Mesendoderm (in vitro differentiated cells): Measurements from ENCODE around the gene EFNA2.
A peak's percentile ranks its signal among the peaks of the same experiment; 100 is the strongest.

Experiments used
- DNase-seq: peaks from one replicate; pipeline ENCODE4 v3.0.0; 2013
- H2AK5ac ChIP-seq: 2 replicates; pipeline ENCODE4 v1.6.1; 2013; ENCODE audit warnings: low read length, inconsistent platforms
- H2BK120ac ChIP-seq: 2 replicates; pipeline ENCODE4 v1.6.1; 2013; ENCODE audit warnings: low read depth, mild to moderate bottlenecking, low read length, moderate library complexity, mixed read lengths
- H2BK15ac ChIP-seq: replicated peaks from 2 replicates; pipeline ENCODE4 v1.6.1; 2013; ENCODE audit warnings: low read depth, mild to moderate bottlenecking, moderate library complexity
- H2BK5ac ChIP-seq: 2 replicates; pipeline ENCODE4 v1.6.1; 2013; ENCODE audit warnings: low read length, inconsistent platforms
- H3K18ac ChIP-seq: 2 replicates; pipeline ENCODE4 v1.6.1; 2013; ENCODE audit warnings: mild to moderate bottlenecking, low read length, mixed read lengths
- H3K23ac ChIP-seq: one replicate; pipeline ENCODE4 v1.6.1; 2013; ENCODE audit warnings: low read length
- H3K27ac ChIP-seq: 2 replicates; pipeline ENCODE4 v1.5.1; 2013; ENCODE audit warnings: low read depth, mild to moderate bottlenecking, inconsistent platforms, low read length, moderate library complexity
- H3K27me3 ChIP-seq: 2 replicates; pipeline ENCODE4 v1.6.1; 2013; ENCODE audit warnings: low read length, control low read depth, mild to moderate bottlenecking, inconsistent platforms; ENCODE audit not compliant: insufficient read depth, poor library complexity
- H3K36me3 ChIP-seq: 2 replicates; pipeline ENCODE4 v1.6.1; 2013; ENCODE audit warnings: low read length, inconsistent platforms; ENCODE audit not compliant: control insufficient read depth, insufficient read depth
- H3K4ac ChIP-seq: one replicate; pipeline ENCODE4 v1.6.1; 2013; ENCODE audit warnings: low read depth, mild to moderate bottlenecking, low read length, moderate library complexity
- H3K4me1 ChIP-seq: 2 replicates; pipeline ENCODE4 v1.6.1; 2013; ENCODE audit warnings: low read depth, low read length, inconsistent platforms; ENCODE audit not compliant: control insufficient read depth
- H3K4me2 ChIP-seq: 2 replicates; pipeline ENCODE4 v1.6.1; 2013; ENCODE audit warnings: low read length
- H3K4me3 ChIP-seq: 2 replicates; pipeline ENCODE4 v1.5.1; 2013; ENCODE audit warnings: mild to moderate bottlenecking, low read length
- H3K56ac ChIP-seq: one replicate; pipeline ENCODE4 v1.6.1; 2013; ENCODE audit warnings: low read length
- H3K79me1 ChIP-seq: 2 replicates; pipeline ENCODE4 v1.6.1; 2013; ENCODE audit warnings: low read length, inconsistent platforms
- H3K79me2 ChIP-seq: 2 replicates; pipeline ENCODE4 v1.6.1; 2013; ENCODE audit warnings: mild to moderate bottlenecking, low read length; ENCODE audit not compliant: control insufficient read depth, insufficient read depth
- H3K9ac ChIP-seq: 2 replicates; pipeline ENCODE4 v1.6.1; 2013; ENCODE audit warnings: low read length, inconsistent platforms
- H4K5ac ChIP-seq: one replicate; pipeline ENCODE4 v1.6.1; 2013; ENCODE audit warnings: low read length
- H4K8ac ChIP-seq: one replicate; pipeline ENCODE4 v1.6.1; 2013; ENCODE audit warnings: low read depth, mild to moderate bottlenecking, control low read depth, low read length, moderate library complexity
- WGBS: extraction: QIAGEN DNeasy Blood & Tissue Kit; methylation state at CpG from one replicate; pipeline ENCODE4 v1.1.7; 2013; ENCODE audit warnings: low lambda C conversion rate, missing lambda C conversion rate; ENCODE audit not compliant: insufficient coverage; ENCODE audit errors: extremely low coverage; 5-methylcytosine and 5-hydroxymethylcytosine counted together

The EFNA2 gene

DNA sequence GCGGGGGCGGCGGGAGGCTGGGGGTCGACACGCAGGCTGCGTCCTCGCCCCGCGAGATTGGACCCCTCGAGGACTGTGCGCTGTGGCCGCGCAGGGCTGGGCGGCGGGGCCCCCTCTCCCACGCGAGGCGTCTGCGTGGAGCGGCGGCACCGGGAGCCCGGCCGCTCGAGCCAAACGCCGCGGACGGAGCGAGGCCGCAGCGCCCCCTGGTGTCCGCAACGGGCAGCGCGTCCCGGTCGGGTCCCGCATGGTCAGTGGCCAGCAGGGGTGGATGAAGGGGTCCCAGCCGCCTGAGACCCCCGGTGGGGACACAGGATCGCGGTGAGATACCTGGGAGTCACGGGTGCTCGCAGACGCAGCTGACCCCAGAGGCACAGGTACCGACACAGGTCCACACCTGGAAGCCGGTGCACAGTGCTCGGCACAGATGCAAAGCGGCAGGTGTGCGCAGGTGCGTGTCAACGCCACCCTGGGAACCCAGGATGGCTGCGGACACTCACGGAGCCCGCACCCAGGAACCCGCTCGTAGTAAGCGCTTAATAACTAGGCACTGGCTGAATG is 18.7 kb upstream of the EFNA2 start:
- Histone ChIP-seq H2BK5ac (no peak overlapping the region), H3K79me1 (peaks cover 8% of the 10 kb centered on the region)
- no CpG with 5 or more reads among the region's 59 CpGs for WGBS

DNA sequence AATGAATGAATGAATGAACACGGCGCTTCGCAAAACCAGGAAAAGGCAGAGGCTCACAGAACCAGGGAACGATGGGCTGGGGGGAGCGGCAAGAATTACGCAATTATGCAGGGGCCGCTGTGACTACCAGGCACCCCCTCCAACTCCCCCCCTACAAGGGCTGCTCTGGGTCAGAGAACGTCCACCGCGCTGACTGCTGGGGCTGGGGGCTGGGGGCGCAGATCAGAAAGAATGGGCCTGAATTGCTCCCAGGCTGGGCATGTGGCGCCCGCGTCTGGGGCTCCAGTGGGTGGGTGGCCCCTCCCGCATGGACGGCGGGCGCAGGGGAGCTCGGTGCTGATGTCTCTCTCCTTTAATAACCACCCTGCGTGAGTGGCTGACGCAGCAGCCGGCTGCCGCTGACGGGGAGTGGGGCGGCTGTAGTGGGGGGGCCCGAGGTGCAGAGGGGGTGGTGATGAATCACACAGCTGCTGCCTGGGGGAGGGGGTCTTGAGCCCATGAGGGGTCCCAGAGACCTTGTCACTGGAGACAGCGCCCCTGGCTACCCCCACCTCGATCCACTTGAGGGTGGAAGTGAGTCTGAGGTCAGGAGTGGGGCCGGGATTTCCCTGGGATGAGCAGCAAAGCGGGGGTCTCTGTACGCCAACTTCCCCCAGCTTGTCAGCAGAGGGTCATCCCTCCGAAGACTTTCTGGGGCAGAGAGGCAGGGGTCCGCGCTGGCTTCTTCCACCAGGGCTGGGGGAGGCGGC is 18.0 kb upstream of the EFNA2 start:
- Histone ChIP-seq H3K18ac (no peak overlapping the region), H3K4me2 (no peak overlapping the region), H3K79me2 (peaks cover 28% of the 10 kb centered on the region), H3K9ac (no peak overlapping the region), H2BK5ac (no peak overlapping the region), H2AK5ac (no peak overlapping the region), H3K79me1 (peaks cover 11% of the 10 kb centered on the region), H4K5ac (no peak overlapping the region), H2BK15ac (no peak overlapping the region), H3K27ac (no peak overlapping the region), H3K27me3 (no peaks in the 10 kb centered on the region), H3K23ac (no peak overlapping the region), H3K4ac (no peak overlapping the region), H3K36me3 (peaks cover 10% of the 10 kb centered on the region), H3K4me3 (no peak overlapping the region), H2BK120ac (no peak overlapping the region), H3K4me1 (peaks cover 8% of the 10 kb centered on the region), H3K56ac (no peak overlapping the region), H4K8ac (no peak overlapping the region)
- WGBS = no CpG with 5 or more reads among the region's 35 CpGs
- no peak for DNase-seq

More for the DNA sequence above, 18.7 kb upstream of the EFNA2 start:
- H3K18ac ChIP-seq = no peak overlapping the region
- peak overlapping the region; percentile 50 for H3K4me2 ChIP-seq
- no peaks in the 10 kb centered on the region for H3K27me3 ChIP-seq
- H2AK5ac ChIP-seq = no peak overlapping the region
- no peak overlapping the region for H4K8ac ChIP-seq
- H3K9ac ChIP-seq = peak overlapping the region; percentile 64
- no peak overlapping the region for H3K27ac ChIP-seq
- no peak overlapping the region for H2BK120ac ChIP-seq
- no peak overlapping the region for H3K4me3 ChIP-seq
- H3K4me1 ChIP-seq = peaks cover 11% of the 10 kb centered on the region
- no peak overlapping the region for H4K5ac ChIP-seq
- H3K56ac ChIP-seq = peak overlapping the region; percentile 85
- H2BK15ac ChIP-seq = no peak overlapping the region
- H3K23ac ChIP-seq = no peak overlapping the region
- H3K4ac ChIP-seq = no peak overlapping the region
- peak; percentile 55 for DNase-seq
- peaks cover 24% of the 10 kb centered on the region for H3K79me2 ChIP-seq
- H3K36me3 ChIP-seq = peaks cover 6% of the 10 kb centered on the region

GRCh38 chr19:1268226-1269064 is 17.2 kb upstream of the EFNA2 start:
- Histone ChIP-seq H3K4ac (no peak overlapping the region), H2BK15ac (no peak overlapping the region), H2BK120ac (no peak overlapping the region), H3K4me1 (peaks cover 7% of the 10 kb centered on the region), H3K9ac (peak overlapping the region; percentile 54), H4K5ac (no peak overlapping the region), H4K8ac (no peak overlapping the region), H3K27me3 (no peaks in the 10 kb centered on the region), H3K18ac (no peak overlapping the region), H2BK5ac (no peak overlapping the region), H3K79me2 (peaks cover 34% of the 10 kb centered on the region), H3K36me3 (peaks cover 10% of the 10 kb centered on the region), H2AK5ac (no peak overlapping the region), H3K27ac (no peak overlapping the region), H3K56ac (peak overlapping the region; percentile 58), H3K4me3 (no peak overlapping the region), H3K4me2 (peak overlapping the region; percentile 33), H3K79me1 (peaks cover 13% of the 10 kb centered on the region), H3K23ac (no peak overlapping the region)
- 100% methylated on average over 3 of the region's 40 CpGs for WGBS
- DNase-seq = no peak

GRCh38 chr19:1269065-1269477 is 16.6 kb upstream of the EFNA2 start, which contains the start of gene CIRBP:
Gene CIRBP (plus strand): TSS chr19:1269332. CDS start chr19:1270934, 1,602 bp downstream.
- DNase-seq = peak; percentile 99
- peaks cover 7% of the 10 kb centered on the region for H3K4me1 ChIP-seq

GRCh38 chr19:1269478-1270212 is 16.0 kb upstream of the EFNA2 start:
- Histone ChIP-seq H3K27ac (peak overlapping the region; percentile 97), H4K5ac (no peak overlapping the region), H2BK5ac (peak overlapping the region; percentile 94), H2BK15ac (no peak overlapping the region), H3K4me2 (peak overlapping the region; percentile 67), H2BK120ac (peak overlapping the region; percentile 4), H4K8ac (no peak overlapping the region), H3K23ac (peak overlapping the region; percentile 92), H3K18ac (peak overlapping the region; percentile 94), H3K4me3 (peak overlapping the region; percentile 73), H3K9ac (peak overlapping the region; percentile 96), H3K56ac (peak overlapping the region; percentile 98), H3K79me1 (peaks cover 13% of the 10 kb centered on the region), H2AK5ac (peak overlapping the region; percentile 55), H3K27me3 (no peaks in the 10 kb centered on the region), H3K4ac (peak overlapping the region; percentile 95), H3K36me3 (peaks cover 10% of the 10 kb centered on the region), H3K79me2 (peaks cover 36% of the 10 kb centered on the region), H3K4me1 (peaks cover 7% of the 10 kb centered on the region)
- no CpG with 5 or more reads among the region's 64 CpGs for WGBS
- DNase-seq = peak; percentile 90

More at GRCh38 chr19:1269065-1269477, 16.6 kb upstream of the EFNA2 start, which contains the start of gene CIRBP:
- no CpG with 5 or more reads among the region's 50 CpGs for WGBS
- Histone ChIP-seq H3K4me3 (peak within 1 kb of the TSS; percentile 73), H3K18ac (peak within 1 kb of the TSS; percentile 94), H4K5ac (no peak within 1 kb of the TSS), H2BK120ac (peak within 1 kb of the TSS; percentile 4), H3K79me1 (peaks cover 13% of the 10 kb centered on the region), H2BK15ac (no peak within 1 kb of the TSS), H3K27ac (peak within 1 kb of the TSS; percentile 97), H4K8ac (no peak within 1 kb of the TSS), H3K27me3 (no peaks in the 10 kb centered on the region), H3K36me3 (peaks cover 10% of the 10 kb centered on the region), H3K79me2 (peaks cover 36% of the 10 kb centered on the region), H3K56ac (peak within 1 kb of the TSS; percentile 98), H3K4ac (peak within 1 kb of the TSS; percentile 95), H2BK5ac (peak within 1 kb of the TSS; percentile 94), H3K23ac (peak within 1 kb of the TSS; percentile 92), H3K9ac (peak within 1 kb of the TSS; percentile 96), H3K4me2 (peak within 1 kb of the TSS; percentile 67), H2AK5ac (peak within 1 kb of the TSS; percentile 55)
